Activated CD4-positive, alpha-beta T cell treated with anti-CD3 and anti-CD28 coated beads for 48 hours (primary cell): ENCODE data around the gene FAM222A.

Experiments
- DNase-seq: peaks from one replicate; pipeline ENCODE4 v3.0.0-alpha.2; 2020

Gene FAM222A

DNA sequence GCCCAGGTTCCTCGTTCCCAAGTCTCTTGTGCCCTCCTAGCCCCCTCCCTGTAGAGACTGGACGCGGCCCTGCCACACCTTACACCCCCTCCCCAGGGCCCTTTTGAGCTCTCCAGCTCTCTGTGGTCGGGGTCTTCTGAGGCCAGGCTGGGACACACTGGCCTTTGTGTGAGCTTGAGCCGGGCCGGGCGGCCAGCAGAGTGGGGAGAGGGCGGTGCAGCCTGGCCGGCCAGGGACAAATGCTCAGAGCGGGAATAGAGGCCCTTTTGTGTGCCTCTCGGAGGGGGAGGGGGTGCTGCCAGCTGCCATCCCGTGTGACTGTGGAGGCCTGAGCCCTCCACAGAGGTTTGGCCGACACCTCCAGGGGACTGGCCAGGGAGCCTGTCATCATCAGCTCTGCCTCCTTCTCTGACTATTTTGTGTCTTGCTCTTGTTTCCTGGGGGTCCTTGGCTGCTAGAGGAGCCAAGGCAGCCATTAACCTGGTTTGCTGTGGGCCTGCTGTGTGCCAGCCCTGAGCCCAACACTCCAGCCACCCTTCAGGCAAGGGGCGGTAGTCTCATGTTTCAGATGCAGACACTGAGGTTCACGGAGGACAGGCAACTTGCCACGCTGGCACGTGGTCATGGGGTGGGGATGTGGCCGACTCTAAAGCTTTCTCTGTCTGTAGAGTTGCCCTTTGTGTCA, 13.6 kb downstream of the FAM222A start:
- DNase-seq = no peak

DNA sequence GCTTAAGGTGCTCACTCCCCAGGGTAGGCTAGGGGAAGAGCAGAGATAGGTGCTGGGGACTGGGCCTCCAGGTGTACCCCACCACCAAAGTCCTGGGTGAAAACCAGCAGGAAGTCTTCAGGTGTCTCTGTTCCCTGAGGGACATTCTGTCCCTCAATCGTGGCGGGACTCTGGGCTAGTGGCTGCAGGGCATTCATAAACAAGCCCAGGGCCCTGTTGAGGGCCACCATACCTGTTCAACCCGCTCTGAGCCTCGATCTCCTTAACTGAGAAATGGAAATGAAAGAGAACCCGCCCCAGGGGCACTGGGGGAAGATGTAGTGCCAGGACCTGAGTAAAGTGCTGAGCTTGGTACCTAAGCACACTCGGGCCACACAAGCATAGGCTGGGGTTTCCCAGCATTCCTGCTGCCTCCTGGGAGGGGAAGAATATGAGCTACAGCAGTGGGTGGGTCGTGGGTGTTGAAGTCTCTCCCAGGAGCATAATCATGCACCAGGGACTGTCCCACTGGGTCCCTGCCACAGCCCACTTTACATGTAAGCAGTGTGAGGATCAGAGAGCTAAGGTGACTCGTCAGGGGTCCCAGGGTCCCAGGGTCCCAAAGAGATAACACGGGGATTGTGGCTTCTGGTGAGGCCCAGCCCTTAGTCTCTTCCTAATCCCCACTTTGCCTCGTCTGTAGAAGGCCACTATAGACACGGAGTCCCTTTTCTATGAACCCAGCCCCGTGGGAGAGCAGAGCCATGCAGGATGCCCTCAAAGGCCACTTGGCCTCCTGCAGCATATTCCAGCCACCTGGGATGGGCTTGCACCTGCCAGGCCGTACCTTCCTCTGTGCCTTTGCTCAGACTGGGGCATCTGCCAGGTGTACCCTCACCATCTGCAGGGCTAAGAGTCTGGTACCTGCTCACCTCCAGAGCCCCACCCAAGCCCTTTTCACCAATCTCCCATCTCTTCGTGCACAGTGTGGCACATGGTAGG, 14.4 kb downstream of the FAM222A start:
- DNase-seq = no peak

DNA sequence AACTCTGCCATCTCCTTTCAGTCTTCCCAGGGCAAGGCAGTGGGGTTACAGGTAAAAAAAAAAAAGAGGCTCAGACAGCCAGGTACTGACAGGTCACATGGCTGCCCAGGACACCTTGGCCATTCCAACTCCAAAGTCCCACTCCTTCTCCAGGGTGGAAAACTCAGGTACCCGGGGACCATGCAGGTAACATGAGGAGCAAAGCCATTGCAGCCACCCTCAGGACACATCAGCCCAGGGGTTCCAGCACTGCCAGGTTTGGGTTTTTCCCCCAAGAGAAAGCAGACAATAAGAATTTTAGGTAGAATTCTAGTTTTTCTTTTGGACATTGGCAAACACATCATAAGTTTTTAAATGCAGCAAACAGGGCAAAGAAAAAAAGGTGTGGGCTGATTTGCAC, 15.3 kb downstream of the FAM222A start:
- no peak for DNase-seq

DNA sequence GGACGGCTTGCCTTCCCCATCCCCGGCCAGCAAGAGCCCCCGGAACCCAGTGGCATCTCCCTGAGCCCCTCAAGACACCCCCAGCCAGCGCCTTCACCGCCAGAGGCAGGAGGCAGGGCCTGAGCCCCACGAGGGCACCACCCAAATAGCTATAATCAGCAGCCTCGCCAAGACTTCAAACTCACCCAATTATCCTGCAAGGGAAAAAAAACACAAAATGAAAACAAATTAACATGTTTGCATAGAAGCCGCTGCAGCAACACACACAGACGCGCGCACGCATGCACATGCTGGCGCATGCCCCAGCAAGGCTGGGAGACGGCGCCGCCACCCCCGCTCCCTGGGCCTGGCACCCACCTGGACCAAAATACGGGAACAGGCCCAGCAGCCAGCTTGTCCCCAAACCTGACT, 15.8 kb downstream of the FAM222A start:
- DNase-seq = no peak

DNA sequence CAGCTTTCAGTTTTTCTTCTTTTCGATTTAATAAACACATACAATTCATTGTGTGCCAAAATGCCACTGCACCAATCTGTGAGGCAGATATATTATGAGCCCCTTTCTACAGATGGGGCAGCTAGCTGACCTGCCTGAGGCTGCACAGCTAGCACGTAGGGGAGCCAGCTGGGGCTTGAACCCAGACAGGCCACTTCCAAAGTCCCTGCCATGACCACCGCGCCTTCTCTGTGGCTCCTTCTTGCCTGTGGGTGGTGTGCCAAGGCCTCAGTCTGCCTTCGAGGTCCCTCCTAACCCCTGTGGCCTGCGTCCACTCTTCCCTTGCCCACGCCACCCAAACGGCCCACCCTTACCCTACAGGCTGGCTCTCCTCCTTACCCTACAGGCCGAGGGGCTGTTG, 16.2 kb downstream of the FAM222A start:
- DNase-seq = no peak

DNA sequence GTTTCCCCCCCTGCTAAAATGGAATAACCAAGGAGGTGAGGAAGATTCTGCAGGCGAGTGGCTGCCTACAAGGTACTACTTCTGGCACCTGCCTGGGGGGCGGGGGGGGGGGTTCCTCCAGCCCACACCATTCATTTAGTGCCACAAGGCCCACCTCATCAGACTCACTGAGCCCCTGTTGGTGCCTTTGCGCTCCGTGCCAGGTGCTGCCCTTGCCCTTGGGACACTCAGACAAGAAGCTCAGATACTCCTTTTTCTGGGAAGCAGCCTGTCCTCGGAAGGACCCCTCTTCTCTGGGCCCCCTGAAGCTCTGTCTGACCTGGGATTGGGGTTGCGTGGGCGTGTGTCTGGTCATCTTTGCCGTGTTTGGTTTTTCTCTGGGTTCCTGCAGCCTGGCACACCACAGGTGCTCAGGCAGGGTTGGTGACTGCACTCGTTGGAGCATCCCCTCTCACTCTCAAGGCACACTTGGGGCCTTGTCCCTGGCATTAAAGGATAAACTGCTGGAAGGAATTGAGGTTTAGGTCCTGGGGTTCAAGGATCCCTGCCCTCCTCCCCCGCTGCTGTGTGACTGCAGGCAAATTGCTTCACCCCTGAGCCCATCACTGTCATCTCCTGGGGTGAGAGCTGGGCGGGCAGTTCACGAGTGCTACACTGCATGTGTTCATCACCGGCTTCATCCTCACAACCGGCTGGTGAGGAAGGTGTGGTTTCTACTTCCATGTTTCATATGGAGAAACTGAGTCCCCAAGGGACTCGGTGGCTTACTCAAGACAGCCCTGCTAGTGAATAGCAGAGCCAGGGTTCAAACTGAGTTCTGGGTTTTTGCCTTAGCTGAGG, 16.9 kb downstream of the FAM222A start:
- DNase-seq = no peak

DNA sequence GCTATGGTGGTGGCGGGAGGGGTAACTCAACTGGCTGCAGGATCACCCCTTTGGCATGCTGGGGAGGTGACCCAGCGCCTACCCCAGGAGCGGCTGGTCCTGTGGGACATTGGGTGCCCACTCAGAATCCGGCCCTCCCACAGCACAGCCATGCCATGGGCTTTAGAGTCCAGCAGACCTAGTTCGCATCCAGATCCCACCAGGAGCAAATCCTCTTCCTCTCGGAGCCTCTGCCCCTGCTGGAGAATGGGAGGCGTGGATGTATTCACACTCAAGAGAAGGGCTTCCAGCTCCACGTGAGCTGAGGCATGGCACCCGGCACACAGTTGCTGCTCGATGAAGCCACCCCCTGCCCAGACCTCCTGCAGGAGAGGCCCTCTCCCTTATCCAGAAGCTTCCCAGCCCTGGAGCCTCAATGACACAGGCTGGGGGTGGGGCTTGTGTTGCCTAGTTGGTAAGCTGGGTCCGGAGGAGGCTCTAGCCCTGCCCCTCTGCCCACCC, 17.7 kb downstream of the FAM222A start:
- DNase-seq = no peak

DNA sequence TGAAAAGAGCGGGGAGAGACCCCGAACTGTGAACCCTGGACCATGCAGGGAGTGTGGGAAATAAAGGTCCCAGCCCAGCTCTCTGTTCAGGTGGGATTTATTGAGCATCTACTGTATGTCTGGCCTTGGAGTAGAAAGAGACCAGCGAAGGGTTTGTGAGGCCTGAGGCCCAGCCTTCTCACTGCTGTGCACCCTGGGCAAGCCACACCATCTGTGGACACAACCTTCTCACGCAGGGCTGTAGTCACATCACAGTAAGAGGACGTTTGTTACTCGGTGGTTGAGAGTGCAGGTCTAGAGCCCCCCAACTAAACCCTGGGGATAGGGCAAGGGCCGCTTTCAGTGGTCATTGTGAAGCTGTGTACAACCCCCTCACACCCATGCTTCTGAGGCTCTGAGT, 18.2 kb downstream of the FAM222A start:
- no peak for DNase-seq

DNA sequence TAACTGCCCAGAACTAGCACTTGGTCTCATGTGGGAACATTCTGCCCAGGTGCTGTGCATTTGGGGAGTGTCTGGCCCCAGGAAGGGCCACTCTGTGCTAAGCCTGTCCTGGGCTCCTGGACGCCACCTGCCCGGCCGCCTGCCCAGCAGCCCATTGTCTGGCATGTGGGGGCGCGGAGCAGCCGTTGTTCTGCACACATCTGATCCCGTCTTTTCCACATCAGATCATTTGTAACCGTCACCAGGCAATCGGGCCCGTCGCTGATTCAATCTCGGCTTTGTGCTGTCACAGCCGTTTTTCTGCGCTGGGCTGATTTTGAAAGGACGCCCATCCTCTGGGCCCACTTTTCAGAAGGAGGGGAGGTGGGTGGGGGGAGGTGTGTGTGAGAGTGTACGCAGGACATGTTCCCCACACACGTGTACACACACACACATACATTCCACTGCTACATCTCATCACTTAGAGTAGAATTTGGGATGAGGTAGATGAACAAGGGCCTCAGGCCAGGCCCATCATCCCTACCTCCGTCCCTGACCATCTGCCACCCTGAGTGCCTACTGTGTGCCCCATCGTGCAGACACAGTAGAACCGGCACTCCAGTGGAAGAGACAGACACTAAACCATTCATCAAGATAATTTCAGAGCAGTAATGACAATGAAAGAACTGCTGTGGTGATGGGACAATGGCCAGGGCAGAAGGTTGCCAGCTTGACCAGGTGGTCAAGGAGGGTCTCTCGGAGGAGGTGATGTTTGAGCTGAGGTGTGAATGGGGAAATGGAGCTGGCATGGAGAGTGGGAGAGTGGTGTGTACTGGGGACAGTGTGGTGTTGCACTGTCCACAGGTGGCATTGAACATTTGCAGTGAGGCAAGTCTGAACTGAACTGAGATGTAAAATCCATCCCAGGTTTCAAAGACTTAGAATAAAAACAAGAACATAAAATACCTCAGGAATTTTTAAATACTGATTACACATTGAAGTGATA, 19.0 kb downstream of the FAM222A start:
- no peak for DNase-seq

DNA sequence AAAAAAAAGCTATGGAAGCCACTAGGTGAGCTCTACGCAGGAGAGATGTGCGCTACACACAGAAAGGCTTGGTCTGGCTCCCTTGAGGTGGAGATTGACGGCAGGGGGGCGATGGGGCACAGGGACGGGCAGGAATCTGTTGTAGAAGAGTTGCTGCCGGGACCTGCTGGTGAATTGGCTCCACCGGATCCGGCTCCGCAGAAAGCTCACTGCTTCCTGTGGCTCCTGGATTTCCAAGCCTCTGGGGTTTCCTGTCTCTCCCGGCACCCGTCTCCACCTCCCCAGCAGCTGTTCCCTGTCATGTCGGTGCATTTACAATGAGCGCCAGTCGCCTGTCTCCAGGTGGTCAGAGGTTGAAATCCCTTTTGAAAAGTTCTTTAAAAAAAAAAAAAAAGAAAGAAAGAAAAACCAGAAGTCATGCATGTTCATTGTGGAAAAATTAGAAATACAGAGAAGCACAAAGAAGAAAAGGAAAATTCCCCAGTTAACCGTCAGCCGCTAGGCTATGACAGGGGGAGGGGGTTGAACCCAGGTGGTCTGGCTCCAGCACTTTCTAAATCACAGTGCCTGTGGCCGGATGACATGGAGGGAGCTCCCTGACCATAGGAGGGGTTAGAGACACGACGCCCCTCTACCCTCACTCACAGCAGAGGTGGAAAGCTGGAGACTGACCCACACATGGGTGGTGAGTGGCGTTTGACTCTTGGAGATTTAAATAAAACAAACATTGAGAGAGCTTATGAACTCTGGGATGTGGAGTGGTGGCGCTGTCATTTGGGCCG, 20.8 kb downstream of the FAM222A start:
- DNase-seq = no peak

DNA sequence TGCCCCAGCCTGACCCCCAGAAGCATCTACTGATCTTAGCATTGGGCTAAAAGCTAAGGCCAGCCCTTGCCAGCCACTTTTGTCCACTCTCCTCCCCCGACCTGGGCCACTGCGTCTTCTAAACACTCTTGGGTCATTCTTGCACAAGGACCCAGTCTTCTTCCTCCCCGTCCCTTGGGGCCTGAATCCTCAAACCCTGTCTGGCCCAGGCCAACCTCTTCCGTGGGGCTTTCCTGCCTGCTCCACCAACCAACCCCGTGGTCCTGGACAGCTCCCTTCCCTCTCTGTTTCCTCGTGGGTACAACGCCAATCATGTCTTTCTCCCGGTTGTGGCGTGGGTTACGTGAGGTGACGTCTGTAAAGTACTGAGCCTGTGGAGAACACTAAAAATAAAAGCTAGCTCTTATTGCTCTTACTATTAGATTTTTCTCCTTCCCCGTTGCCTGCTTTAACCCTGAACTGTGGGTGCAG, 21.5 kb downstream of the FAM222A start:
- DNase-seq = no peak

DNA sequence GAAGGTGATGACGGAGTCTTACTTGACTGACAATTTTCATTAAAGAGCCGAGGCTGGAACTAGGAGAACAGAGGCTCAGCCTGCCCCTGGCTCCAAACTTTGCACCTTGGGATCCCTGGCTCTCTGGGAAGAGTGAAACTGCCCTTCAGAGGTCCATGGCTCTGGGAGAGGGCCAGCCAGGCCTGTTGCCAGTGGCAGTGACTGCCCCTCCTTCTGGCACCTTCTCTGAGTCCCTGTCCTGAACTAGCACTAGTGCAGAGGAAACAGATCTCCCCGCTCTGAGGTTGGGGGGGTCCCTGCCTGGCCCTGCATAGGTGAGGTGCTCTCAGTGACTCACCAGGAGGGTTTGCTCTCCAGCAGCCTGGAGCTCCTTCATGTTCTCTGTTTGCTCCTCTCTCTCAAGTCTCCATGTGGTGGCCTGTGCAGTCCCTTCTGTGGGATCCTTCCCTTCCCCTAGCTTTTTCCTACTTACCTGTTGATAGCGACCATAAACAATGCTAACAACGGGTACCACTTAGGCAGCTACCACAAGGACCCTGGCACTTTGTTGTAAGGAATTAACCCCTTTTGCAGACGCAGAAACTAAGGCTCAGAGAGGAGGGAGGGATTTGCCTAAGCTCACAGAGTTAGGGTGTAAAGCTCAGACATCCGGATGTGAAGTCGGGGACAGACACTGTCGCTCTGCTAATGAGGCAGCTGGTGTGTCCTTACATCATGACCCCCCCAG, 22.4 kb downstream of the FAM222A start:
- DNase-seq = no peak

DNA sequence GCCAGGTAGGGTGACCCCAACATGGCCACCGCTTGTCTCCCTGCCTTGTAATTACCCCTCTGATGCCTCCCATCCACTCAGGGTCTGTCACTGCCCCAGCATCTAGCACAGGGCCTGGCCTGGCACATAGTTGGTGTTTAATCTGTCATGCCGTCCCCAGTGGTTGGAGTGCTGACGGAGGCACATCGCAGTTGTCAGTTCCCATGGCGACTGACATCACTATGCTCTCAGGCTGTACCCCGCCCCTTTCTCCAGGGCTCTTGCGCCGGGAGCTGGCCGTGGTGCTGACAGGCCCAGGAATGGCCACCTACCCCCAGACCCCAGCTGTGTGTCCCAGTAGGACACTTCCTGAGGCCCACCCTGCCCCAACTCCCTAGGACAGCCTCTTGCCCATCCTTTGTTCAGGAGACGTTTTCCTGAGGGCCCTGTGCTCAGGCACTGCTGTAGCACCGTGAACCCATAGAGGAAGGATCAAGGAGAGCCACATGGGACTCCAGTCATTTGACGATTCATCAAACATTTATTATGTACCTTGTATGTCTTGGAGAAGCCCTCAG, 23.0 kb downstream of the FAM222A start:
- DNase-seq = peak; percentile 40

DNA sequence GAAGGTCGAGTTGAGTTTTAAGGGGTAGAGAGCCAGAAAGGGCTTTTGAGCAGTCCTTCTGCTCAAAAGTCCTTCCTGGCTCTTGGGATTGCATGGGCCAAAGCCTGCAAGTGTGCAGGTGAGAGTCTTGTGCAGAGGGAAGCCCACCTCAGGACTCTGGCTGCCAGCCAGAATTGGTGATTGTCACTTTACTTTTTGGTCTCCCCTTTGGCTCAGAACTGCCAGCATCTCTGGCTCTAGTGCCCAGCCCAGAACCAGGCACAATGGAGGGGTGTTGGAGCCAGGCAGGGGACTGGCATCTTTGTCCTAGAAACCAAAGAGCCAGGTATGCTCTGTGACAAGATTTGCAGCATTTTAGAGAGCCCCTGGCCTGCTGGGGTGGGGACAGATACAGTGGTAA, 23.5 kb downstream of the FAM222A start:
- no peak for DNase-seq

DNA sequence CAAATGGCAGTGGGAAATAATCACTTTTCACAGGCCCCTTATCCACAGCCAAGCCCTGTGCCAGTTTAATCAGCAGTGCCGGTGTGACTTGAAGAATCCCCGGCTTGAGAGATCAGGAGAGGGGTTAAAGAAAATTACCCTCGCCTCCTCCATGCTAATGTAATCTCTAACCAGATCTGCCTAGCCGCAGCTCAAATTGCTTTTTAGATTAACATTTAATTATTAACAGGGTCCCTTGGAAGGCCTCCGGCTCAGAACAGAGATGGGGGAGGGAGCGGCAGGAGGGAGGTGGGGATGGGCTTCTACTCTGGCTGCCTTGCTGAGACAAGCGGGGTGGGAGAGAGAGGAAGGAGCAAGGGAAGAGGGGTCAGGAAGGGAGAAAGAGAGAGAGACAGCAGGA, 24.0 kb downstream of the FAM222A start:
- DNase-seq = no peak

DNA sequence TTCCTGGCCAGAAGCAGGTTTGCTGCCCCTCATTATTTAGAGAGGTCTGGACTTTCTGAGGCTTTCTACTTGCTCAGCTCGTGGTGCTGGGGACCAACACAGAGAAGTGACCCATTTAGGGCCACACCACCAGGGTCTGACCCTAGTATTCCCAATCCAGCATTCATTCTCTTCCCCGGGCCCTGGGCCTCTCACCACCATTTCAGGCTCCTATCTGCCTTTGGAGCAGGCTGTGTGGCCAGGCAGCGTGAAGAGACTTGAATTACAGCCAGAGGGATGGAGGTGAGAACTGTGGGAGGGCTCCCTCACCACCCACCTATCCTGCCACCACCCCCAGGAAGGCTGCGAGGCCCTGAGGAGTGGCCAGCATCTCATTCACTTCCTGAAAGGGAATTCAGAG, 24.6 kb downstream of the FAM222A start:
- no peak for DNase-seq

DNA sequence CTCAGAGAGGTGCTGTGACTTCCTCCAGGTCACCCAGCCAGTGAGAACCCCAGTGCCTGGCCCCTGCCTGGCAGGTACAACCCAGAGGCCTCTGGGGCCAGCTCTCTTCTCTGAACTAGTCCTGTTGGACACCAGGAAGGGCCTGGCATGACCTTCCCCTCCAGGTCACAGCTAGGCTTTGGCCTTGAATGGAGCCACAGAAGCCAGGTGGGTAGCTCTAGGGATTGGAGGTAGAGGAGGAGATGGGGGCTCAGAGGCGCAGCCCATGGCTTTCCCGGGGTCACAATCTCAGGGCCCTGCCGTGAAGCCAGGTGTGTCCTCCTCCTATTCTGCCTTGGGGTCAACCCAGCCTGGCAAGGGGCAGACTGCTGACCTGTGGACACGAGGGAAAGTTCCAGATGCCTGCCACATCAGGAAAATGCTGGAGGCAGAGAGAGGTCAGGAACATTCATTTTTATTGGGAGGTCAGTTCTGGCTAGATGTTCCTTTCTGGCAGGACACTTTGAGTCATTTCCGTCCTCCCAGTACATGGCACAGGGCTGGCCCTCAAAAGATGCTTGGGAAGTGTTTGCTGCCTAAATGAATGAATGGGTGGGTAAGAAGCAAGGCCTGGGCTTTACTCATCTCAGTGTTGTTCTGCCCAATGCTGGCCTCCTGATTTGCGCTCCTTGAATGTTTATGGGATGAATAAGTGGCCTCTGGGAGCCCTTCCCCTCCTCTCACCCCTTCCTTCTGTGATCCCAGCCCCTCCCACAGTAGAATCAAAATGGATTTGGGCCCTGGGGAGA, 25.4 kb downstream of the FAM222A start:
- no peak for DNase-seq

DNA sequence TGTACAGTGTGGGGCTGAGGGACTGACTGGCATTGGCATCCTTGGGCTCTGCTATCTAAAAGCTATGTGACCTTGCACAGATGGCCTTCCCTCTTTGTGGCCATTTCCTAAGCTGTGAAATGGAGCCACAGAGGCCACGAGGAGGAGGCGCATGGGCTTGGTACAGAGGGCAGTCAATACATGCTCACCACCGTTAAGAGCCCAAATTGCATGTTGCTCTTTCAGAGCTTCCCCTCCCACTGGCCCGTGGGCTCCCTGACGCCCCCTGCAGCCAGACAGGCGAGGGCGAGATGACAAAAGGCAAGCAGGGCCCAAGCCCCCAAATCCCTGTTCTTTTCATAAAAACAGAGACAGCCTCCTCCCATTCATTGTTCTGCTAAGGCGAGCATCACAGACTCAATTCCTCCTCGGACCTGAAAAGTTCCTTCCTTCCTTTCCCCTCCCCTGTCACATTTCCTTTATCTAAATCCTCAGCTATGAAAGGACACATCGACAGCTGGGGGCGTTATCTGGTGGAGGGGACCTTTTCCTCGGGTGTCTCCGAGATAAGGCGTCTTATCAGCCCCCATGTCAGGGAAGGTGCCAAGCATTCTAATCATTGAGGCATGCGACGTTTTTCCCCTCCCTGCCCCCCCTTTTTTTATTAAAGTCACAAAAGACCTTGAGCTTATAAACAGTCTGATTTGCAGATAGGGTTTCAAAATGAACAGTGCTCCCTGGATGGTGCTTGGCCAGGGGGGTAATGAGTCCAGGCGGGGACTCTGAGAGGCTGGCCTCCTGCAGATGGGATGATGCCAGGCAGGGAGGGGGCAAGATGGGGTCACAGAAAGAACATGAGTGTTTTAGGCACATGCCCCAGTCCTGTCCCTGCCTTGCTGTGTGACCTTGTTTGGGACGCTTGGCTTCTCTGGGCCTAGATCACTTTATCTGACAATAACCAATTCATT, 26.4 kb downstream of the FAM222A start:
- no peak for DNase-seq
